Peyer's patch (tissue), 4 donors: Measurements from ENCODE around the gene CADM4.

Source experiments
- POLR2A ChIP-seq, 2 donors: fragments of 450-650 bp; IDR thresholded peaks; one replicate each; pipeline ENCODE4 v1.5.1; 2017; ENCODE audit warnings: antibody characterized with exemption in 2 of 2, mild to moderate bottlenecking in 2 of 2, moderate library complexity in 2 of 2
- TF ChIP-seq, protein P1 (sequence below), 6 experiments: fragments of 450-650 bp in 4 of 6; fragments of 200-600 bp in 2 of 6; sonication (generic) in 1 of 6; IDR thresholded peaks; one replicate each; pipeline ENCODE4 v1.5.1; 2017 to 2019; ENCODE audit warnings: antibody characterized with exemption in 6 of 6, mild to moderate bottlenecking in 3 of 6, moderate library complexity in 1 of 6

DNA sequence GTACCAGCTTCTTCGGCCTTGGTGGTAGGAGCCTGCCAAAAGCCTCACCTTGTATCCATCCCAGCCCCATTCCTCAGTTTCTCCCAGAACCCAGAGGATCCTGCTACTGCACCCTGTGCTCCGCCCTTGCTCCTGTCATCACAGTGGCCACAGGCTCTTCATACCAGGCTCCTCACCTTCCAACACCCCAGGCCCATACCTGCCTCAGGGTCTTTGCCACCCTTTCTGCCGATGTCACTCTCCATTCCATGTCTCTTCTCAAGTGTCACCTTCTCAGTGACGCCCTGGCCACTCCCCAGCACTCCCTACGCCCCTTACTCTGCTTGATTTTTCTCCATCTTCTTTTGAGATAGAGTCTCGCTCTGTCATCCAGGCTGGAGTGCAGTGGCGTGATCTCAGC is 29.8 kb downstream of the CADM4 start:
- TF ChIP-seq, protein P1, sequence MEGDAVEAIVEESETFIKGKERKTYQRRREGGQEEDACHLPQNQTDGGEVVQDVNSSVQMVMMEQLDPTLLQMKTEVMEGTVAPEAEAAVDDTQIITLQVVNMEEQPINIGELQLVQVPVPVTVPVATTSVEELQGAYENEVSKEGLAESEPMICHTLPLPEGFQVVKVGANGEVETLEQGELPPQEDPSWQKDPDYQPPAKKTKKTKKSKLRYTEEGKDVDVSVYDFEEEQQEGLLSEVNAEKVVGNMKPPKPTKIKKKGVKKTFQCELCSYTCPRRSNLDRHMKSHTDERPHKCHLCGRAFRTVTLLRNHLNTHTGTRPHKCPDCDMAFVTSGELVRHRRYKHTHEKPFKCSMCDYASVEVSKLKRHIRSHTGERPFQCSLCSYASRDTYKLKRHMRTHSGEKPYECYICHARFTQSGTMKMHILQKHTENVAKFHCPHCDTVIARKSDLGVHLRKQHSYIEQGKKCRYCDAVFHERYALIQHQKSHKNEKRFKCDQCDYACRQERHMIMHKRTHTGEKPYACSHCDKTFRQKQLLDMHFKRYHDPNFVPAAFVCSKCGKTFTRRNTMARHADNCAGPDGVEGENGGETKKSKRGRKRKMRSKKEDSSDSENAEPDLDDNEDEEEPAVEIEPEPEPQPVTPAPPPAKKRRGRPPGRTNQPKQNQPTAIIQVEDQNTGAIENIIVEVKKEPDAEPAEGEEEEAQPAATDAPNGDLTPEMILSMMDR (IDR thresholded peaks at IDR 0.05), result no peak
- no peak for TF ChIP-seq POLR2A (IDR thresholded peaks at IDR 0.05)
